NT2/D1 (cell line): Measurements from ENCODE around the gene EIF3F.

ENCODE experiments used
- SUZ12 ChIP-seq: IDR thresholded peaks from 2 replicates; pipeline ENCODE4 v1.6.1; 2011; ENCODE audit not compliant: insufficient read length, insufficient read depth; ENCODE audit errors: extremely low read depth
- YY1 ChIP-seq: IDR thresholded peaks from 2 replicates; pipeline ENCODE4 v1.6.1; 2011; ENCODE audit not compliant: insufficient read length, insufficient read depth
- ZNF274 ChIP-seq: IDR thresholded peaks from 2 replicates; pipeline ENCODE4 v1.6.1; 2011; ENCODE audit warnings: mild to moderate bottlenecking, low read depth, low read length

- TF ChIP-seq YY1 (no peak), ZNF274 (no peak), SUZ12 (no peak)
Measured at GRCh38 chr11:7964873-7965272, 22.3 kb upstream of the EIF3F start.
